SK-N-MC (cell line): Measurements from ENCODE around the gene GAPDHS.

Experiments
- DNase-seq: peaks from one replicate; pipeline ENCODE4 v3.0.0-alpha.2; 2011; ENCODE audit warnings: low read depth, low spot score
- H3K27ac ChIP-seq: fragments of 200-600 bp; sonication (generic); 2 replicates; pipeline ENCODE4 v1.5.1; 2016; ENCODE audit warnings: mixed run types
- H3K36me3 ChIP-seq: fragments of 200-600 bp; sonication (generic); 2 replicates; pipeline ENCODE4 v1.6.1; 2017; ENCODE audit warnings: antibody characterized with exemption, low read length, mixed read lengths; ENCODE audit not compliant: insufficient read depth
- H3K4me3 ChIP-seq: fragments of 200-600 bp; sonication (generic); 2 replicates; pipeline ENCODE4 v1.5.1; 2016
- H3K9ac ChIP-seq: fragments of 200-600 bp; sonication (generic); 2 replicates; pipeline ENCODE4 v1.8.0; 2017; ENCODE audit warnings: mixed run types, mixed read lengths; ENCODE audit not compliant: insufficient read length
- H3K9me3 ChIP-seq: fragments of 200-600 bp; sonication (generic); 2 replicates; pipeline ENCODE4 v1.6.1; 2017; ENCODE audit warnings: low read depth, mild to moderate bottlenecking, antibody characterized with exemption, low read length, moderate library complexity, mixed read lengths
- EZH2 ChIP-seq: fragments of 200-600 bp; sonication (generic); IDR thresholded peaks from one replicate; pipeline ENCODE4 v1.6.1; 2017; ENCODE audit warnings: antibody characterized with exemption
- FOXP2 ChIP-seq: optimal IDR thresholded peaks from 2 replicates; pipeline ENCODE3; 2011; ENCODE audit warnings: mild to moderate bottlenecking, moderate library complexity; ENCODE audit not compliant: insufficient read depth; ENCODE audit errors: extremely low read length, control extremely low read depth
- POLR2AphosphoS5 ChIP-seq: IDR thresholded peaks from 2 replicates; pipeline ENCODE4 v1.6.1; 2012; ENCODE audit warnings: mild to moderate bottlenecking, low read depth, low read length, borderline replicate concordance

Gene GAPDHS

GRCh38 chr19:35525873-35526272 lies 7.4 kb upstream of the GAPDHS start:
- H3K9ac ChIP-seq = no peak overlapping the region
- H3K27ac ChIP-seq = no peak overlapping the region
- no peaks in the 10 kb centered on the region for H3K9me3 ChIP-seq
- no peak for DNase-seq
- no peak overlapping the region for H3K4me3 ChIP-seq
- no peaks in the 10 kb centered on the region for H3K36me3 ChIP-seq
- TF ChIP-seq EZH2 (no peak), POLR2AphosphoS5 (no peak), FOXP2 (no peak)

- H3K36me3 ChIP-seq = no peaks in the 10 kb centered on the region
- H3K9me3 ChIP-seq = no peaks in the 10 kb centered on the region
- no peak within 1 kb of the TSS for H3K9ac ChIP-seq
- H3K27ac ChIP-seq = no peak within 1 kb of the TSS
- no peak for DNase-seq
- no peak for TF ChIP-seq EZH2
- no peak for TF ChIP-seq FOXP2
- TF ChIP-seq POLR2AphosphoS5 = no peak
- H3K4me3 ChIP-seq = no peak within 1 kb of the TSS
These were observed 4.8 kb upstream of the GAPDHS start, which contains the start of gene SBSN for GRCh38 chr19:35528218-35529038. TSS of gene SBSN (minus strand) at chr19:35528311. CDS start at chr19:35528281, 30 bp downstream.

GRCh38 chr19:35529241-35530218 lies 3.7 kb upstream of the GAPDHS start:
- TF ChIP-seq EZH2 (no peak), FOXP2 (no peak), POLR2AphosphoS5 (no peak)
- no peaks in the 10 kb centered on the region for H3K36me3 ChIP-seq
- H3K9me3 ChIP-seq = no peaks in the 10 kb centered on the region
- H3K9ac ChIP-seq = no peak overlapping the region
- no peak for DNase-seq
- H3K27ac ChIP-seq = no peak overlapping the region
- no peak overlapping the region for H3K4me3 ChIP-seq

GRCh38 chr19:35531291-35531690 lies 2.0 kb upstream of the GAPDHS start:
- no peak for DNase-seq
- Histone ChIP-seq H3K4me3 (no peak overlapping the region), H3K9ac (no peak overlapping the region), H3K36me3 (no peaks in the 10 kb centered on the region), H3K27ac (no peak overlapping the region), H3K9me3 (no peaks in the 10 kb centered on the region)
- TF ChIP-seq EZH2 (no peak), POLR2AphosphoS5 (no peak), FOXP2 (no peak)

- H3K4me3 ChIP-seq = no peak overlapping the region
- H3K27ac ChIP-seq = no peak overlapping the region
- no peaks in the 10 kb centered on the region for H3K36me3 ChIP-seq
- DNase-seq = no peak
- TF ChIP-seq EZH2 (no peak), FOXP2 (no peak), POLR2AphosphoS5 (no peak)
- H3K9ac ChIP-seq = no peak overlapping the region
- H3K9me3 ChIP-seq = no peaks in the 10 kb centered on the region
These were observed 651 bp downstream of the GAPDHS start for GRCh38 chr19:35533822-35534392.

GRCh38 chr19:35534803-35535480 lies 1.7 kb downstream of the GAPDHS start:
- H3K36me3 ChIP-seq = no peaks in the 10 kb centered on the region
- H3K9ac ChIP-seq = no peak overlapping the region
- H3K4me3 ChIP-seq = no peak overlapping the region
- TF ChIP-seq EZH2 (no peak), POLR2AphosphoS5 (no peak)
- H3K9me3 ChIP-seq = no peaks in the 10 kb centered on the region
- H3K27ac ChIP-seq = no peak overlapping the region
- no peak for DNase-seq

- Histone ChIP-seq H3K9ac (no peak overlapping the region), H3K27ac (no peak overlapping the region), H3K36me3 (no peaks in the 10 kb centered on the region), H3K9me3 (no peaks in the 10 kb centered on the region), H3K4me3 (no peak overlapping the region)
- TF ChIP-seq POLR2AphosphoS5 (no peak), FOXP2 (no peak), EZH2 (no peak)
- DNase-seq = no peak
These were observed 6.1 kb downstream of the GAPDHS start for GRCh38 chr19:35539314-35539713.
